ENCODE measurements around the gene ACAT2. TPM values are rescaled to one million over a fixed set of nuclear protein-coding genes. Genes with fewer than 3 reads are reported as not detected.
A peak's percentile ranks its signal among the peaks of the same experiment; 100 is the strongest.
"Not testable (repeated sequence)": the region's sequence is repeated elsewhere in the genome, so short reads cannot be mapped to it uniquely, and the experiment has no call there.

ACAT2 gene
- total RNA-seq, 1 donor from 2014 or later = 5.2 TPM

DNA sequence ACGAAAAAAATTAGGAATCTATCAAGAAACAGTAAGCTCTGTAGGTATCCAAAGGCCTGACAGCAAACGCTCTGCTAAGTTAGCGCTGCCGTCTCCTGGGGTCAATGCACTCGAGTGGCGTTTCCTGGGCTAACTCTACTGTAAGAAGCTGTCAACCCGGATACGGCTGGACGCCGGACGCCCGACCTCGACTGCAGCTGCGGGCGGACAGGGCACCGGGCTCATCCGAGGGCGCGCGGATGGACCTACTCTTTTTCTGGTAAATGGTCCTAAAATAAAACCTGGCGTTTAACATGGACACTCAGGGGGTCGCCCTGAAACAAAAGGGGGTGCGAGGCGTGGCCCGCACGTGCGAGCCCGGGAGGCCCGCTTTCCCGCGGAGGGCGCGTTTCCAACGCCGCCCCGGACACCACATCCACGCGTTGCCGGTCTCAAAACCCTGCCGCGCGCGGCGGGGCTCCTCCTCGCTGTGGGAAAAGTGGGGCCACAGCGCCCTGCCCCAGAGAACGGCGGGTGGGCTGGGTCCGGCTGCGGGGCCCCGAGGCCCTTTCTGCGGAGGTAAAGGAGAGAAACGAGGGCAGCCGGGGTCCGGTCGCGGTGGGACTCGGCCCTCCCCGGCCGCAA, 27.0 kb downstream of the ACAT2 start:
- Histone ChIP-seq H3K36me3 (ENCODE audit: control insufficient read depth in 3 of 3, insufficient read depth in 3 of 3, low read length in 3 of 3) (peaks cover 25 to 47% (median 34%) of the 10 kb centered on the region in 3 donors), H3K9me3 (ENCODE audit: control insufficient read depth in 3 of 3, low read length in 3 of 3) (no peaks in the 10 kb centered on the region), H3K4me3 (ENCODE audit: low read length in 3 of 3) (peak overlapping the region; percentile 95 to 99 (median 98)), H3K4me1 (ENCODE audit: control insufficient read depth in 3 of 3, insufficient read depth in 3 of 3, low read length in 3 of 3) (peaks cover 19 to 38% (median 34%) of the 10 kb centered on the region in 3 donors), H3K27me3 (ENCODE audit: control insufficient read depth in 3 of 3, insufficient read depth in 3 of 3, low read length in 3 of 3) (no peaks in the 10 kb centered on the region), H3K27ac (ENCODE audit: low read depth, low read length) (peak overlapping the region; percentile 92), H3K9ac (ENCODE audit: low read depth in 1 of 3, low read length in 3 of 3) (peak overlapping the region; percentile 93 to 97 (median 95))

- Histone ChIP-seq H3K27me3 (ENCODE audit: control insufficient read depth in 3 of 3, insufficient read depth in 3 of 3, low read length in 3 of 3) (no peaks in the 10 kb centered on the region), H3K9ac (ENCODE audit: low read depth in 1 of 3, low read length in 3 of 3) (peak within 1 kb of the TSS; percentile 95 to 98 (median 97)), H3K4me3 (ENCODE audit: low read length in 3 of 3) (peak within 1 kb of the TSS; percentile 95 to 99 (median 98)), H3K27ac (ENCODE audit: low read depth, low read length) (peak within 1 kb of the TSS; percentile 92), H3K4me1 (ENCODE audit: control insufficient read depth in 3 of 3, insufficient read depth in 3 of 3, low read length in 3 of 3) (peaks cover 19 to 38% (median 34%) of the 10 kb centered on the region in 3 donors), H3K36me3 (ENCODE audit: control insufficient read depth in 3 of 3, insufficient read depth in 3 of 3, low read length in 3 of 3) (peaks cover 23 to 44% (median 31%) of the 10 kb centered on the region in 3 donors), H3K9me3 (ENCODE audit: control insufficient read depth in 3 of 3, low read length in 3 of 3) (no peaks in the 10 kb centered on the region)
Measured at GRCh38 chr6:159789377-159790148, 27.7 kb downstream of the ACAT2 start, which contains the start of gene TCP1. Gene TCP1, minus strand, starts transcription at chr6:159789602. Its CDS starts 134 bp downstream, at chr6:159789468.

DNA sequence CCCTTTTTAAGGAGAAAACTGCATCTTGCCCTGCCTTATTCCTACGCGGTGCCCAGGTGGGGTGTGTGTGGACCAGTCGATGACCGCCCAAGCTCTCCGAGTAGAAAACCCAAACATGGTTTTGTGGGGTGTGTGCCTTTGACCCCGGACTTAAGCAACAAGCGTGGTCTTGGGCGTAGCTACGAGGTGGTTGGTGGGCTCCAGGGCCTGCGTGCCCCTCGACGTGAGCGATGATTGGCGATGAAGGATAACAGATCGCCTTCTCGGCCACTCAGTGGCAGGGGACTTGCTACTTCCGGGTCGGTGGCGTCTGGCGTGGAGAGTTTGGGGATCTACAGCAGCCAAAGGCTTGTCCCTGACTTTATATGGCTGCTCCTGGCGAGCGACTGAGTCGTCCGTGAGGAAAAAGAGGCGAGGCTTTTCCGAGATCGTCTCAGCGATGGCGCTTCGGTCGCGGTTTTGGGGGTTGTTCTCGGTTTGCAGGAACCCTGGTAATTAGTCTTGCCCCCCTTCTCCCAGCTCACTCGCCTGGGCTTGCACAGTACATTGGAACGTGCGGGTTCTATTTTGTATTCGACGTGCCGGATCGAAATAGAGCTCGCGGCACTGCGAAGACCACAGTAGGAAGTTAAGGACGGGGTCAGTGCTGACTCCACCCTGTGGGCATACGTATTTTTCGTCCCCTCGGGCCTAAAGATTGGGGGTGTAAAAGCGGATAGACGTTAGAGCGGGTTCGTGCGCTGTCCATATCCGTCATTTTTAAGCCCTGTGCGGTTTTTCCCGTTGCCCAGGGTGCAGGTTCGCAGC, 28.5 kb downstream of the ACAT2 start, which contains the start of gene MRPL18:
Gene MRPL18 (plus strand): TSS at position 319 of the 807 bp plus-strand sequence. CDS start 121 bp downstream, at position 440.
- peaks cover 15 to 36% (median 23%) of the 10 kb centered on the region in 3 donors for H3K36me3 ChIP-seq (ENCODE audit: control insufficient read depth in 3 of 3, insufficient read depth in 3 of 3, low read length in 3 of 3)

GRCh38 chr6:159790956-159791598, 29.2 kb downstream of the ACAT2 start:
- H3K9ac ChIP-seq (ENCODE audit: low read depth in 1 of 3, low read length in 3 of 3) = peak overlapping the region; percentile 95 to 98 (median 97)
- H3K4me3 ChIP-seq (ENCODE audit: low read length in 3 of 3) = peak overlapping the region; percentile 93 to 99 (median 98)
- H3K4me1 ChIP-seq (ENCODE audit: control insufficient read depth in 3 of 3, insufficient read depth in 3 of 3, low read length in 3 of 3) = peaks cover 19 to 36% (median 34%) of the 10 kb centered on the region in 3 donors
- no peaks in the 10 kb centered on the region for H3K27me3 ChIP-seq (ENCODE audit: control insufficient read depth in 3 of 3, insufficient read depth in 3 of 3, low read length in 3 of 3)
- H3K9me3 ChIP-seq (ENCODE audit: control insufficient read depth in 3 of 3, low read length in 3 of 3) = no peaks in the 10 kb centered on the region
- peaks cover 13 to 28% (median 17%) of the 10 kb centered on the region in 3 donors for H3K36me3 ChIP-seq (ENCODE audit: control insufficient read depth in 3 of 3, insufficient read depth in 3 of 3, low read length in 3 of 3)
- peak overlapping the region; percentile 92 for H3K27ac ChIP-seq (ENCODE audit: low read depth, low read length)

More for the DNA sequence above, 28.5 kb downstream of the ACAT2 start, which contains the start of gene MRPL18:
- H3K4me1 ChIP-seq (ENCODE audit: control insufficient read depth in 3 of 3, insufficient read depth in 3 of 3, low read length in 3 of 3) = peaks cover 19 to 38% (median 34%) of the 10 kb centered on the region in 3 donors
- no peaks in the 10 kb centered on the region for H3K9me3 ChIP-seq (ENCODE audit: control insufficient read depth in 3 of 3, low read length in 3 of 3)
- peak within 1 kb of the TSS; percentile 95 to 99 (median 98) for H3K4me3 ChIP-seq (ENCODE audit: low read length in 3 of 3)
- peak within 1 kb of the TSS; percentile 92 for H3K27ac ChIP-seq (ENCODE audit: low read depth, low read length)
- peak within 1 kb of the TSS; percentile 95 to 98 (median 97) for H3K9ac ChIP-seq (ENCODE audit: low read depth in 1 of 3, low read length in 3 of 3)
- H3K27me3 ChIP-seq (ENCODE audit: control insufficient read depth in 3 of 3, insufficient read depth in 3 of 3, low read length in 3 of 3) = no peaks in the 10 kb centered on the region

- H3K4me3 ChIP-seq (ENCODE audit: low read length in 3 of 3); H3K9ac ChIP-seq (ENCODE audit: low read depth in 1 of 3, low read length in 3 of 3); H3K27ac ChIP-seq (ENCODE audit: low read depth, low read length); H3K9me3 ChIP-seq (ENCODE audit: control insufficient read depth in 3 of 3, low read length in 3 of 3); H3K27me3 ChIP-seq (ENCODE audit: control insufficient read depth in 3 of 3, insufficient read depth in 3 of 3, low read length in 3 of 3): not testable (repeated sequence)
- Histone ChIP-seq H3K36me3 (ENCODE audit: control insufficient read depth in 3 of 3, insufficient read depth in 3 of 3, low read length in 3 of 3) (peaks cover 18 to 45% (median 30%) of the 10 kb centered on the region in 3 donors), H3K4me1 (ENCODE audit: control insufficient read depth in 3 of 3, insufficient read depth in 3 of 3, low read length in 3 of 3) (peaks cover 12 to 20% (median 19%) of the 10 kb centered on the region in 3 donors)
Measured at GRCh38 chr6:159794976-159795375, 33.1 kb downstream of the ACAT2 start.

GRCh38 chr6:159797554-159797953, 35.7 kb downstream of the ACAT2 start:
- Histone ChIP-seq H3K9me3 (ENCODE audit: control insufficient read depth in 3 of 3, low read length in 3 of 3) (no peaks in the 10 kb centered on the region), H3K9ac (ENCODE audit: low read depth in 1 of 3, low read length in 3 of 3) (no peak overlapping the region), H3K36me3 (ENCODE audit: control insufficient read depth in 3 of 3, insufficient read depth in 3 of 3, low read length in 3 of 3) (peaks cover 14 to 33% (median 31%) of the 10 kb centered on the region in 3 donors), H3K27ac (ENCODE audit: low read depth, low read length) (no peak overlapping the region), H3K4me1 (ENCODE audit: control insufficient read depth in 3 of 3, insufficient read depth in 3 of 3, low read length in 3 of 3) (peaks cover 0 to 2% (median 2%) of the 10 kb centered on the region in 3 donors), H3K4me3 (ENCODE audit: low read length in 3 of 3) (no peak overlapping the region), H3K27me3 (ENCODE audit: control insufficient read depth in 3 of 3, insufficient read depth in 3 of 3, low read length in 3 of 3) (no peaks in the 10 kb centered on the region)

DNA sequence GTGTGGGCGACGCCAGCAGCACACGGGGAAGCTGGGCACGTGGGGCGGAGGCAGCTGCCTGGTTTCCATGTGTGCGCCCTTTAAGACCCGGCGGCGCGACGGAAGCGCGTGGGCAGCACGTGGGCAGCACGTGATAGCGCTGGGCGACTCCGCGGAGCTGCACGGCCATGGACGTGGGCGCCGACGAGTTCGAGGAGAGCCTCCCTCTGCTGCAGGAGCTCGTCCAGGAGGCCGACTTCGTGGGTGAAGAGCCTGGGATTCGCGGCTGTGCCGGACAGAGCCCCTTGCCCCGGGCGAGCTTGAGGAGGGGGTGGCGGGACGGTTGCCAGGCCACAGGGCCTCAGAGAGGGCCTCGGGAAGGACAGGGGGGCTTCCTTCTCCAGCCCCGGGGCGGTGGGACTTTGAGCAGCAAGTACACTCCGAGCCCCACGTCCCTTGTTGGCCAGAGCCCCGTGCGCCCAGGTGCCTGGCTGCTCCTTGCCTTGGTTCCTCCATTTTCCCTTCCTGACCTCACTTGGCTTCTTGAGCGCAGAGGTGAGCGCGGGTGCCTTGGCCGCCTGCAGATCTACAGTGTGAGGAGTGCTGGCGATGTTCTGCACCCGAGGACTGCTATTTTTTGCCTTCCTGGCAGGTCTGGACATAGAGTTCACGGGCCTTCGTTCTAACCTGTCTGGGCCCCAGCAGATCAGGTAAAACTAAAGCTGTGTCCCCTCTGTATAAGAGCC, 38.5 kb downstream of the ACAT2 start, which contains the start of gene PNLDC1:
Gene PNLDC1 (plus strand): TSS at position 136 of the 725 bp plus-strand sequence. CDS start 32 bp downstream, at position 168.
- H3K4me1 ChIP-seq (ENCODE audit: control insufficient read depth in 3 of 3, insufficient read depth in 3 of 3, low read length in 3 of 3) = no peaks in the 10 kb centered on the region
- no peak within 1 kb of the TSS for H3K9ac ChIP-seq (ENCODE audit: low read depth in 1 of 3, low read length in 3 of 3)
- no peak within 1 kb of the TSS for H3K27ac ChIP-seq (ENCODE audit: low read depth, low read length)
- peaks cover 12 to 28% (median 27%) of the 10 kb centered on the region in 3 donors for H3K36me3 ChIP-seq (ENCODE audit: control insufficient read depth in 3 of 3, insufficient read depth in 3 of 3, low read length in 3 of 3)
- H3K27me3 ChIP-seq (ENCODE audit: control insufficient read depth in 3 of 3, insufficient read depth in 3 of 3, low read length in 3 of 3) = no peaks in the 10 kb centered on the region
- no peak within 1 kb of the TSS for H3K4me3 ChIP-seq (ENCODE audit: low read length in 3 of 3)
- H3K9me3 ChIP-seq (ENCODE audit: control insufficient read depth in 3 of 3, low read length in 3 of 3) = no peaks in the 10 kb centered on the region

- no peaks in the 10 kb centered on the region for H3K9me3 ChIP-seq (ENCODE audit: control insufficient read depth in 3 of 3, low read length in 3 of 3)
- no peaks in the 10 kb centered on the region for H3K4me1 ChIP-seq (ENCODE audit: control insufficient read depth in 3 of 3, insufficient read depth in 3 of 3, low read length in 3 of 3)
- H3K9ac ChIP-seq (ENCODE audit: low read depth in 1 of 3, low read length in 3 of 3) = no peak overlapping the region
- no peak overlapping the region for H3K27ac ChIP-seq (ENCODE audit: low read depth, low read length)
- H3K27me3 ChIP-seq (ENCODE audit: control insufficient read depth in 3 of 3, insufficient read depth in 3 of 3, low read length in 3 of 3) = no peaks in the 10 kb centered on the region
- no peak overlapping the region for H3K4me3 ChIP-seq (ENCODE audit: low read length in 3 of 3)
- H3K36me3 ChIP-seq (ENCODE audit: control insufficient read depth in 3 of 3, insufficient read depth in 3 of 3, low read length in 3 of 3) = peaks cover 12 to 35% (median 27%) of the 10 kb centered on the region in 3 donors
Measured at GRCh38 chr6:159801935-159802334, 40.1 kb downstream of the ACAT2 start.
